Measurements from ENCODE around the gene CEBPZ.

Gene CEBPZ

DNA sequence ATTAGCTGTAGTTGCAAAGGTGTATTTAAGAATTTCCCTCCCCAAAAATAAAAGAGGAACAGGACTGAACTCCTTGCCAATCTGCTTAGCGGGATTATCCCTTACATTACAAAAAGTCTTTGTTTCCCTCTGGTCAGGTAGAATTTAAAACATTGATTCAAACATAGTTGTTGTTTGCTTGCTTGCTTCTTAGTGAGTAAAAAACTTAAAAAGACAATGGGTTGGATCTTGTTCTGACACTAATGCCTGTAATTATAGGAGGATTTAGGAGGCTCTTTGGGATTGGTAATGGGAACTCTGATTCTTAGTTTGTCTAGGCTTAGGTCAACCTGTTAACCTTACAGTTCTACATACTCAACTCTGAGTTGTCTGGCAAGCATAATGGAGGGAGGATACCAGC, 38.8 kb downstream of the CEBPZ start:
- TF ChIP-seq, protein P1, sequence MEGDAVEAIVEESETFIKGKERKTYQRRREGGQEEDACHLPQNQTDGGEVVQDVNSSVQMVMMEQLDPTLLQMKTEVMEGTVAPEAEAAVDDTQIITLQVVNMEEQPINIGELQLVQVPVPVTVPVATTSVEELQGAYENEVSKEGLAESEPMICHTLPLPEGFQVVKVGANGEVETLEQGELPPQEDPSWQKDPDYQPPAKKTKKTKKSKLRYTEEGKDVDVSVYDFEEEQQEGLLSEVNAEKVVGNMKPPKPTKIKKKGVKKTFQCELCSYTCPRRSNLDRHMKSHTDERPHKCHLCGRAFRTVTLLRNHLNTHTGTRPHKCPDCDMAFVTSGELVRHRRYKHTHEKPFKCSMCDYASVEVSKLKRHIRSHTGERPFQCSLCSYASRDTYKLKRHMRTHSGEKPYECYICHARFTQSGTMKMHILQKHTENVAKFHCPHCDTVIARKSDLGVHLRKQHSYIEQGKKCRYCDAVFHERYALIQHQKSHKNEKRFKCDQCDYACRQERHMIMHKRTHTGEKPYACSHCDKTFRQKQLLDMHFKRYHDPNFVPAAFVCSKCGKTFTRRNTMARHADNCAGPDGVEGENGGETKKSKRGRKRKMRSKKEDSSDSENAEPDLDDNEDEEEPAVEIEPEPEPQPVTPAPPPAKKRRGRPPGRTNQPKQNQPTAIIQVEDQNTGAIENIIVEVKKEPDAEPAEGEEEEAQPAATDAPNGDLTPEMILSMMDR (IDR thresholded peaks at IDR 0.05) = no peak
- Histone ChIP-seq H3K27ac (no peak overlapping the region), H3K36me3 (no peaks in the 10 kb centered on the region), H3K4me3 (no peak overlapping the region), H3K27me3 (peaks cover 0 to 4% of the 10 kb centered on the region in 2 donors), H3K9me3 (no peaks in the 10 kb centered on the region), H3K4me1 (peaks cover 0 to 6% (median 3%) of the 10 kb centered on the region in 4 donors)
- intact Hi-C loops (cut with DNase I; ENCODE audit: low total_unique reads) = no loop called here
- no peak for DNase-seq

DNA sequence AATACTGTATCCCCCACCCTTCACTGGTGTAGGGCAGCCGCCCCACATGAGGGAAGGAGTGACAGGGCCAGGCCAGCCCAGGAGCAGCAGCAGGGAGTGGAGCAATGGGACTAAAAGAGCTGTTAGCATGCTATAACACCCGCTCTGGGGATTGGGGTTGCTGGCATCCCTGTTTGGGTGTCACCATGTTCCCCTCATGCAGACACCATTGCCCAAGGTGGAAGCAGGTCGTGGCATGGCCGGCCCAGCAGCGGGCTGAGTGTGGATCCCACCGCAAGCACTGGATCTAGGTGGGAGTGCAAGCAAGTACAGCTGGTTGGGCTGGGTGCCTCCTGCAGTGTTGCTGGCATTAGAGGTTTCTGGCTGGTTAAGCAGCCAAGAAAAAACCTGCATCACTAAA, 39.6 kb downstream of the CEBPZ start:
- Histone ChIP-seq H3K36me3 (no peaks in the 10 kb centered on the region), H3K27me3 (peaks cover 0 to 4% of the 10 kb centered on the region in 2 donors), H3K9me3 (no peaks in the 10 kb centered on the region), H3K27ac (no peak overlapping the region), H3K4me1 (no peaks in the 10 kb centered on the region), H3K4me3 (no peak overlapping the region)
- TF ChIP-seq, protein P1 (IDR thresholded peaks at IDR 0.05) = no peak
- intact Hi-C loops (cut with DNase I; ENCODE audit: low total_unique reads) = no loop called here
- no peak for DNase-seq

DNA sequence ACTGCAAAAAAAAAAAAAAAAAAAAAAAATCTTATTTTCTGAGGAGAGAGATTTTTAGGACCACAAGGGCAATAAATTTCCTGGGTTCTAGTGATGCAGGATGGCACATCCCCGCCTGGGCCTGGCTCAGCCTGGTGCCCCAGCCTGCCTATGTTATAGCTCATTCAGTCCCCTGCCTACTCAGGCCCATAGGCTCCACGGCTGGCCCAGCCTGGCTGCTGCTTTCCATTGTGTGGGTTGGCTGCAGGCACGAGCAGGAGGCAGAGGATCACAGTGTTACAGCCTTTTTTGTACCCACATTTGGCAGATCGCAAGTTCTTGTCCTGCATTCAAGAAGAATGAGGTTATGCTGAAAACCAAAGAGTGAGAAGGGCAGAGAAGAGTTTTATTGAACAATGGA, 40.1 kb downstream of the CEBPZ start:
- Histone ChIP-seq H3K4me3 (no peak overlapping the region), H3K27me3 (peaks cover 0 to 4% of the 10 kb centered on the region in 2 donors), H3K9me3 (no peaks in the 10 kb centered on the region), H3K4me1 (no peaks in the 10 kb centered on the region), H3K27ac (no peak overlapping the region), H3K36me3 (no peaks in the 10 kb centered on the region)
- intact Hi-C loops (cut with DNase I; ENCODE audit: low total_unique reads) = no loop called here
- DNase-seq = no peak
- TF ChIP-seq, protein P1 (IDR thresholded peaks at IDR 0.05) = no peak

DNA sequence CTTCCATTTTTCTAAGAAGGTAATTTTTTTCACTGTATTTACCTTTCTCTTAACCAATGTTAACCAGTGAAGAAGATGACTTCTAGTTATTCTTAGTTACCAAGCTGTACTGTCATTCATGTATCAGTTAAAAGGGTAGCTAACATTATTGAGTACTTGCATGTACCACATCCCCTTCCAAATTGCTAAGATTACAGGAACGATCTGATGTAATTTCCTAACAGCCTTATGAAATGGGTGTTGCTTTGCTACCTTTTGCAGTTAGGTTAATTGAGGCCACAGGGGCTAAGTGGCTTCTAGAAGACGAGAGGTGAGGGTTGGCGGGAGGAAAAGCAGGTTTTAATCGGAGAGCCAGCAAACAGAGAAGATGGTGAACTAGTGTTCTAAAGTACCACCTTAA, 41.1 kb downstream of the CEBPZ start:
- intact Hi-C loops (cut with DNase I; ENCODE audit: low total_unique reads) = no loop called here
- Histone ChIP-seq H3K4me1 (no peaks in the 10 kb centered on the region), H3K9me3 (no peaks in the 10 kb centered on the region), H3K4me3 (no peak overlapping the region), H3K36me3 (no peaks in the 10 kb centered on the region), H3K27ac (no peak overlapping the region), H3K27me3 (peaks cover 0 to 4% of the 10 kb centered on the region in 2 donors)
- TF ChIP-seq, protein P1 (IDR thresholded peaks at IDR 0.05) = no peak
- no peak for DNase-seq

DNA sequence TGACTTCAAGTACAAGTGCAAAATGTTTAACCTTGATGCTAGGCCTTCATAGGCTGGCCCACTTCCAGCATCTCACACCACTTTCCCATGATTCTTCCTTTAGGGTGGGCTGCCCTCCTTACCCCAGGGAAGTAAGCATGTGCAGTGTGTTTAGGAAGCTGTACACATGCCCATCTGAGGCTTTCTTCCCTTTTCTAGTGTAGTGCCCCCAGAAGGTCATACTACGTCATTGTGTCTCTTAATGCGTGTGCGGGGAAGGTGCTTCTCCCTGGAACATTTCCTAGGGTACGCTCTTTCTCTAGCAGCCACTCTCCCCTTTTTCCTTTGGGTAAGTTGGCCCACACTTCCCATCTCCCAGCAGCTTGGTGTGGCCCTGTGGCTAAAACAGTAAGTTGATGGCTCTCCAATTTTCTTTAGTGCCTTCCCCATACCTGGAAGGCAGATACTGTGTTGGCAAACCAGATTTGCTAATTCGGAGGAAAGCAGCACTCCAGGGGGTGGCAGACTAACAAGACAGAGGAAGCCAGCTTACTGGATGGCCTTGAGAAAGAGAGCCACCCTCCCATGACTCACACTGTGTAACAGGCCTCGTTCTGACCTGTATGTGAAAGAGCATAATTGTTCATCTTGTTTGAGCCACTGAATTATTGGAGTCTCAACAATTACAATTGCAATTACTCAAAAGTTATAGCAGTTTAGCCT, 41.8 kb downstream of the CEBPZ start:
- Histone ChIP-seq H3K4me1 (no peaks in the 10 kb centered on the region), H3K9me3 (no peaks in the 10 kb centered on the region), H3K36me3 (no peaks in the 10 kb centered on the region), H3K27me3 (peaks cover 0 to 4% of the 10 kb centered on the region in 2 donors), H3K27ac (no peak overlapping the region), H3K4me3 (no peak overlapping the region)
- intact Hi-C loops (cut with DNase I; ENCODE audit: low total_unique reads) = no loop called here
- DNase-seq = no peak
- TF ChIP-seq, protein P1 (IDR thresholded peaks at IDR 0.05) = no peak

Data from tibial artery (tissue), 4 donors.